Lower lobe of right lung (tissue), 2 donors: ENCODE measurements around the gene UFSP2. TPM values are rescaled to one million over a fixed set of nuclear protein-coding genes. Genes with fewer than 3 reads are reported as not detected.

Experiments
- ATAC-seq, 2 donors: fragments of 200-7000 bp; cut with Tn5 transposase; one replicate each; pipeline ENCODE4 v1.9.1; 2020 to 2022; ENCODE audit warnings: mild to moderate bottlenecking in 2 of 2, moderate library complexity in 2 of 2
- DNase-seq: peaks from one replicate; pipeline ENCODE4 v3.0.0-alpha.2; 2020
- H3K27ac ChIP-seq: fragments of 200-600 bp; one replicate; pipeline ENCODE4 v1.8.0; 2022
- H3K27me3 ChIP-seq: fragments of 200-600 bp; one replicate; pipeline ENCODE4 v1.8.0; 2022; ENCODE audit warnings: low read depth
- H3K36me3 ChIP-seq: fragments of 200-600 bp; one replicate; pipeline ENCODE4 v1.8.0; 2022; ENCODE audit warnings: mild to moderate bottlenecking
- H3K4me1 ChIP-seq: fragments of 200-600 bp; one replicate; pipeline ENCODE4 v1.8.0; 2022
- H3K4me3 ChIP-seq: fragments of 200-600 bp; one replicate; pipeline ENCODE4 v1.8.0; 2022; ENCODE audit warnings: mild to moderate bottlenecking
- H3K9me3 ChIP-seq: fragments of 200-600 bp; one replicate; pipeline ENCODE4 v1.8.0; 2022
- CTCF ChIP-seq: fragments of 200-600 bp; IDR thresholded peaks from one replicate; pipeline ENCODE4 v1.8.0; 2022; ENCODE audit warnings: antibody characterized with exemption, mild to moderate bottlenecking
- intact Hi-C: fragments of 100-400 bp; cut with DNase I; formaldehyde crosslinking; loops from one replicate; pipeline ENCODE4 v1.11.0; 2022
- total RNA-seq: library from RNA; stranded (reverse); fragmentation: NEBNext Ultra II Directional; extraction: Animal tissue kit (Norgen Biotek cat#: 25700); gene quantifications from one replicate; pipeline ENCODE4 v1.2.1, GENCODE V29; 2021
- donor health status: DM: no; HTN: yes; CAD: no; lungs with severe emphysema.

The UFSP2 gene
- total RNA-seq, 1 donor from 2014 or later, result 30.0 TPM

DNA sequence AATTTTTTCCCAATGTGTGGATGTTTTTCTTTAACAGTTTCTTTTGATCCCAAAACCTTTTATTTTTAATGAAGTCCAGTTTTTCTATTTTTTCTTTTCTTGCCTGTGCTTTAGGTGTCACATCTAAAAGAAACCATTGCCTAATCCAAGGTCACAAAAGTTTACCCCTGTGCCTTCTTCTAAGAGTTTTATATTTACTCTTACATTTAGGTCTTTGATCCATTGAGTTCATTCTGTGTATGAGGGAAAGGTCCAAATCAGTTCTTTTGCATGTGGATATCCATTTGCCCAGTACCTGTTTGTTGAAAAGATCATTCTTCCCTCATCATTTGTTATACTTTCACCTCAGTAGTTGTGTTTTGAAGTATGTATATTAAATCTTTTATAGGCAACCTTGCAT lies 43.0 kb downstream of the UFSP2 start:
- no peaks in the 10 kb centered on the region for H3K27me3 ChIP-seq
- H3K4me1 ChIP-seq, result peaks cover 6% of the 10 kb centered on the region
- no peak for ATAC-seq
- intact Hi-C loops, result no loop called here
- H3K9me3 ChIP-seq, result peaks cover 5% of the 10 kb centered on the region
- H3K4me3 ChIP-seq, result no peak overlapping the region
- TF ChIP-seq CTCF, result no peak
- DNase-seq, result no peak
- no peak overlapping the region for H3K27ac ChIP-seq
- H3K36me3 ChIP-seq, result no peaks in the 10 kb centered on the region

- H3K36me3 ChIP-seq, result no peaks in the 10 kb centered on the region
- no peak for TF ChIP-seq CTCF
- H3K9me3 ChIP-seq, result peaks cover 5% of the 10 kb centered on the region
- intact Hi-C loops, result no loop called here
- H3K27ac ChIP-seq, result no peak overlapping the region
- no peak overlapping the region for H3K4me3 ChIP-seq
- peaks cover 6% of the 10 kb centered on the region for H3K4me1 ChIP-seq
- no peak for DNase-seq
- no peaks in the 10 kb centered on the region for H3K27me3 ChIP-seq
- no peak for ATAC-seq
These were observed 44.2 kb downstream of the UFSP2 start for GRCh38 chr4:185381288-185382196.

DNA sequence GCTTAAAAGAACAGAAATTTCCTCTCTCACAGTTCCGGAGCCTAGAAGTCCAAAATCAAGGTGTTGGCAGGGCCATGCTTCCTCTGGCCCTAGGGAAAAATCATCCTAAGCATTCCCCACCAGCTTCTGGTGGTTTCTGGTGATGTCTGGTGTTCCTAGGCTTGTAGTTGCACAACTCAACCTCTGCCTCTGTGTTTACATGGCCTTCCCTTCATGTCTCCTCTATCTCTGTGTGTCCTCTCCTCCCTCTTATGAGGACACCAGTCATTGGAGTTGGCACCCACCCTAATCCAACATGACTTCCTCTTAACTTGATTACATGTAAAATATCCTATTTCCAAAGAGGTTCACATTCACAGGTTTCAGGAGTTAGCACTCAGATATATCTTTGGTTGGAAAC lies 45.4 kb downstream of the UFSP2 start:
- ATAC-seq, result no peak
- TF ChIP-seq CTCF, result no peak
- intact Hi-C loops, result no loop called here

GRCh38 chr4:185379326-185380295 lies 46.2 kb downstream of the UFSP2 start:
- intact Hi-C loops, result no loop called here
- TF ChIP-seq CTCF, result no peak
- no peak overlapping the region for H3K4me3 ChIP-seq
- no peak overlapping the region for H3K27ac ChIP-seq
- H3K36me3 ChIP-seq, result no peaks in the 10 kb centered on the region
- H3K9me3 ChIP-seq, result peaks cover 5% of the 10 kb centered on the region
- H3K27me3 ChIP-seq, result no peaks in the 10 kb centered on the region
- DNase-seq (no peak), ATAC-seq (no peak)
- H3K4me1 ChIP-seq, result peaks cover 6% of the 10 kb centered on the region

More for the DNA sequence above, 45.4 kb downstream of the UFSP2 start:
- H3K9me3 ChIP-seq, result peaks cover 5% of the 10 kb centered on the region
- H3K27me3 ChIP-seq, result no peaks in the 10 kb centered on the region
- H3K36me3 ChIP-seq, result no peaks in the 10 kb centered on the region
- H3K4me3 ChIP-seq, result no peak overlapping the region
- H3K27ac ChIP-seq, result no peak overlapping the region
- DNase-seq, result no peak
- H3K4me1 ChIP-seq, result peaks cover 6% of the 10 kb centered on the region

GRCh38 chr4:185378264-185378663 lies 47.5 kb downstream of the UFSP2 start:
- intact Hi-C loops, result no loop called here
- no peak overlapping the region for H3K27ac ChIP-seq
- no peak for TF ChIP-seq CTCF
- H3K4me3 ChIP-seq, result no peak overlapping the region
- H3K36me3 ChIP-seq, result peaks cover under 1% of the 10 kb centered on the region
- no peaks in the 10 kb centered on the region for H3K4me1 ChIP-seq
- ATAC-seq (no peak), DNase-seq (no peak)
- peaks cover 5% of the 10 kb centered on the region for H3K9me3 ChIP-seq
- no peaks in the 10 kb centered on the region for H3K27me3 ChIP-seq
